ENCODE measurements around the gene SH3BP4. TPM values are rescaled to one million over a fixed set of nuclear protein-coding genes. Genes with fewer than 3 reads are reported as not detected.

The SH3BP4 gene
- total and polyA plus RNA-seq, 2 donors (not counting 1 experiment from before 2014, with no cell fraction given), result 1.00 to 1.3 TPM

DNA sequence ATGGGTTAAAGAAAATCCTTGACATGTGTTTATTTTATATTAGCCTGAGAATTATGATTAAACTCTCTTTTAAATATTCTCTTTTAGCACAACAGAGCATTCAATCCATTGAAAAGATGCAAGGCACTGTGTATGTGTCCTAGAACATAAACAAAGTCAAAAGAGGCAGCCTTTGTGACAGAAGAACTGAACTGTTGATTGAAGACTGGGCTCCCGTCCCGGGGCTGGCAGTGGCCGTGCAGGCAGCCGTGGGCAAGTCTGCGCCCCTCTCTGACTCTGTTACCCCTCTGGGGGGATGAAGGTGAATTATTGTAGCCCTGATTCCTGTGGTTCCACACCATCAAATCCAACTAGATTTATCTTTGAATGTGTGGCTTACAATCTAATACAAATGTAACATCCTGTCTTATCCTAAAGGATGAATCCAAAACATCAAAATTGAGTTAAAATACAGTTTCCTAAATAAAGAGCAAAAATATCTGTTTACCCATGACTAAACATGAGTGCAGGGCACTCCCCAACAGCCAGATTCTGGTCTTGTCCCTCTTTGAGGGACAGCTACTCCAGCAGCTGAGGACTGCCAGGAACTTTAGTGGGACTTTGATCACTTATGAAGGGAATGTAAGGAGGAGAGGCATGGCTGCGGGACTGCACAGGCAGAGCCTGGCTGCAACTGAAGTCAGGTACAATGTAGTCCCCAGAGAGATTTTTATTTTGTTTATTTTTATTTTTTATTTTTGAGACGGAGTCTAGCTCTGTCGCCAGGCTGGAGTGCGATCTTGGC lies 37.3 kb upstream of the SH3BP4 start:
- no peaks in the 10 kb centered on the region for H3K79me2 ChIP-seq (ENCODE audit: control insufficient read depth, insufficient read depth, low read length)
- Mint-ChIP-seq H3K4me1 (no peaks in the 10 kb centered on the region), H3K27me3 (peaks cover 6% of the 10 kb centered on the region), H3K9me3 (ENCODE audit: insufficient read depth) (no peaks in the 10 kb centered on the region), H3K4me3 (no peak overlapping the region), H3K27ac (no peak overlapping the region)
- intact Hi-C loops (cut with micrococcal nuclease), result no loop called here
- H3K27ac ChIP-seq (ENCODE audit: low read length in 2 of 2), result no peak overlapping the region
- ChIA-PET POLR2A (no interaction called here), CTCF (no interaction called here)
- WGBS (ENCODE audit: insufficient coverage), result 95% methylated on average over 8 of the region's 9 CpGs
- no peak overlapping the region for H3K4me3 ChIP-seq (ENCODE audit: control extremely low read depth in 1 of 5, extremely low read depth in 1 of 5, insufficient read depth in 1 of 5, low read depth in 2 of 5, low read length in 4 of 5)
- DNase-seq, result no peak
- no peak overlapping the region for H2AFZ ChIP-seq (ENCODE audit: insufficient read depth, low read depth, low read length, poor library complexity, severe bottlenecking)
- no peak overlapping the region for H3K9ac ChIP-seq (ENCODE audit: low read length)
- peaks cover 0 to 5% (median 0%) of the 10 kb centered on the region in 3 donors for H3K9me3 ChIP-seq (ENCODE audit: control extremely low read depth in 1 of 3, control insufficient read depth in 2 of 3, insufficient read depth in 1 of 3, low read length in 2 of 3)
- peaks cover 0 to 4% (median 0%) of the 10 kb centered on the region in 4 experiments for H3K27me3 ChIP-seq (replicated peaks in 1 of 4; ENCODE audit: control extremely low read depth in 1 of 4, control insufficient read depth in 3 of 4, insufficient read depth in 4 of 4, low read length in 3 of 4)
- H4K20me1 ChIP-seq (ENCODE audit: control insufficient read depth, insufficient read depth, low read length, poor library complexity, severe bottlenecking), result no peaks in the 10 kb centered on the region
- H3K4me2 ChIP-seq (replicated peaks; ENCODE audit: low read depth, low read length, poor library complexity, severe bottlenecking), result no peak overlapping the region
- TF ChIP-seq, protein P1, sequence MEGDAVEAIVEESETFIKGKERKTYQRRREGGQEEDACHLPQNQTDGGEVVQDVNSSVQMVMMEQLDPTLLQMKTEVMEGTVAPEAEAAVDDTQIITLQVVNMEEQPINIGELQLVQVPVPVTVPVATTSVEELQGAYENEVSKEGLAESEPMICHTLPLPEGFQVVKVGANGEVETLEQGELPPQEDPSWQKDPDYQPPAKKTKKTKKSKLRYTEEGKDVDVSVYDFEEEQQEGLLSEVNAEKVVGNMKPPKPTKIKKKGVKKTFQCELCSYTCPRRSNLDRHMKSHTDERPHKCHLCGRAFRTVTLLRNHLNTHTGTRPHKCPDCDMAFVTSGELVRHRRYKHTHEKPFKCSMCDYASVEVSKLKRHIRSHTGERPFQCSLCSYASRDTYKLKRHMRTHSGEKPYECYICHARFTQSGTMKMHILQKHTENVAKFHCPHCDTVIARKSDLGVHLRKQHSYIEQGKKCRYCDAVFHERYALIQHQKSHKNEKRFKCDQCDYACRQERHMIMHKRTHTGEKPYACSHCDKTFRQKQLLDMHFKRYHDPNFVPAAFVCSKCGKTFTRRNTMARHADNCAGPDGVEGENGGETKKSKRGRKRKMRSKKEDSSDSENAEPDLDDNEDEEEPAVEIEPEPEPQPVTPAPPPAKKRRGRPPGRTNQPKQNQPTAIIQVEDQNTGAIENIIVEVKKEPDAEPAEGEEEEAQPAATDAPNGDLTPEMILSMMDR (IDR thresholded peaks at IDR 0.05), result no peak
- no peak for TF ChIP-seq EZH2 (IDR thresholded peaks at IDR 0.05; ENCODE audit: borderline replicate concordance, insufficient read depth, low read depth, low read length, poor library complexity, severe bottlenecking)
- no peaks in the 10 kb centered on the region for H3K4me1 ChIP-seq (ENCODE audit: control insufficient read depth in 2 of 2, insufficient read depth in 2 of 2, low read length in 2 of 2)
- no peak for ATAC-seq (ENCODE audit: low read depth)
- H3K36me3 ChIP-seq (replicated peaks in 1 of 2; ENCODE audit: control extremely low read depth in 1 of 2, control insufficient read depth in 1 of 2, extremely low read depth in 1 of 2, insufficient read depth in 2 of 2, low read length in 1 of 2), result no peaks in the 10 kb centered on the region

DNA sequence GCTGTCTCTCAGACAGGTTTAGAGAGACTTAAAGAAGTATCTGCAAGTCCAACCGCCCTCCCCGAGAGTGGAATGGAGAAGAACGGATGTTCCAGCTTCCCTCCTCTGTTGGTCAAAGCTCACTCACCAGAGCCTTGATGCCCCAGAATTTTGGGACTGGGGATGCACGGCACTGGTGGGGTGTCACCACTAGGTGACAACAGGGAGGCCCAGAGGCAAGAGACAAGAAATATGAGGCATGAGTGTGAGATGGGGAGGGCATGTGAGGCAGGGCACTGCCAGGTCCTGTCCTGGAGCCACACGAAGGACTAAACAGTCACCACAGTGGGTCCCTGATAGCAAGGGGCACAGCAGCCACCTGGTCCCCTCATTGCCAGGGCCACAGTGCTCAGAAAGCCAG lies 35.1 kb upstream of the SH3BP4 start:
- no peaks in the 10 kb centered on the region for H3K4me1 ChIP-seq (ENCODE audit: control insufficient read depth in 2 of 2, insufficient read depth in 2 of 2, low read length in 2 of 2)
- no peak for ATAC-seq (ENCODE audit: low read depth)
- H3K9ac ChIP-seq (ENCODE audit: low read length), result no peak overlapping the region
- H3K79me2 ChIP-seq (ENCODE audit: control insufficient read depth, insufficient read depth, low read length), result no peaks in the 10 kb centered on the region
- Mint-ChIP-seq H3K4me3 (no peak overlapping the region), H3K4me1 (no peaks in the 10 kb centered on the region), H3K27me3 (peaks cover 6% of the 10 kb centered on the region), H3K9me3 (ENCODE audit: insufficient read depth) (peaks cover 2% of the 10 kb centered on the region), H3K27ac (no peak overlapping the region)
- H3K9me3 ChIP-seq (ENCODE audit: control extremely low read depth in 1 of 3, control insufficient read depth in 2 of 3, insufficient read depth in 1 of 3, low read length in 2 of 3), result peaks cover 0 to 6% (median 0%) of the 10 kb centered on the region in 3 donors
- POLR2A ChIA-PET, result no interaction called here
- CTCF ChIA-PET, result no interaction called here
- intact Hi-C loops (cut with micrococcal nuclease), result no loop called here
- no peaks in the 10 kb centered on the region for H4K20me1 ChIP-seq (ENCODE audit: control insufficient read depth, insufficient read depth, low read length, poor library complexity, severe bottlenecking)
- TF ChIP-seq EZH2 (IDR thresholded peaks at IDR 0.05; ENCODE audit: borderline replicate concordance, insufficient read depth, low read depth, low read length, poor library complexity, severe bottlenecking), result no peak
- TF ChIP-seq, protein P1 (IDR thresholded peaks at IDR 0.05), result no peak
- WGBS (ENCODE audit: insufficient coverage), result 93% methylated on average over 5 of the region's 5 CpGs
- H2AFZ ChIP-seq (ENCODE audit: insufficient read depth, low read depth, low read length, poor library complexity, severe bottlenecking), result no peak overlapping the region
- no peak overlapping the region for H3K27ac ChIP-seq (ENCODE audit: low read length in 2 of 2)
- H3K36me3 ChIP-seq (replicated peaks in 1 of 2; ENCODE audit: control extremely low read depth in 1 of 2, control insufficient read depth in 1 of 2, extremely low read depth in 1 of 2, insufficient read depth in 2 of 2, low read length in 1 of 2), result no peaks in the 10 kb centered on the region
- H3K4me3 ChIP-seq (ENCODE audit: control extremely low read depth in 1 of 5, extremely low read depth in 1 of 5, insufficient read depth in 1 of 5, low read depth in 2 of 5, low read length in 4 of 5), result no peak overlapping the region
- no peak overlapping the region for H3K4me2 ChIP-seq (replicated peaks; ENCODE audit: low read depth, low read length, poor library complexity, severe bottlenecking)
- no peak for DNase-seq
- peaks cover 0 to 4% (median 0%) of the 10 kb centered on the region in 4 experiments for H3K27me3 ChIP-seq (replicated peaks in 1 of 4; ENCODE audit: control extremely low read depth in 1 of 4, control insufficient read depth in 3 of 4, insufficient read depth in 4 of 4, low read length in 3 of 4)
